ENCODE measurements around the gene GRIA1.

Gene GRIA1

DNA sequence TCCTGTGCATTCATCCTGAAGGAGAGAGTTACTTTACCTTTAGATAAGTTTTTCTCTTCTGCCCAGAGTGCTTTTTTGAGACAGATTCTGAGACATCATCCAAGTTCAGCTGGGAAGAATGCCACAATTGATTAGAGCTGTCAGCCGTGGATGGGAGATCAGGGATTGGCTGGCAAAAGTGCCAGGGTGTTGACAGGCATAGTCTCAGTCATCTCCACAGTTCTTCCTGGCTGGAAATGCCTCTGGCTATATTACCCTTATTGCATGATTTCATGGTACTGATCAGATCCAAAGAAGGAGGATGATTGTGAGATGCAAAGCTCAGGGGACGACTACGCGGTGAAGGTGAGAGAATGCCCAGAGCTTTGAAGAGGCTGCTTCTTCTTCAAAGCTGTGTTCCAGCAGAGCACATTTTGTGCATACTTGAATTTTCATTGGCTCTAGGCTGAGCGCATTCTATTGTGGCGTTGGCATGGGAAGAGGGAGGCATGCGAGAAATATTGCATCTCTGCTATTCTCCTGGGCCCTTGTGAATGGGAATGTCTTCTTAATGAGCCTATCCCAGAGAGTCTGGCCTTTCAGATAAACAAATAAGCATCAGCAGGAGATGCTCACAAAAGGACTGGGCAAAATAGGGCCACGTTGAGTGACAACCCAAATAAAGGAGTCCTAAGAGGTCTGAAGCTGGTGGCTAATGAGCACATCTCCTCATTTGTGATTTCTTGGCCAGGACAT lies 82.1 kb downstream of the GRIA1 start:
- H3K27me3 ChIP-seq (ENCODE audit: insufficient read depth, low read length, poor library complexity, severe bottlenecking): no peaks in the 10 kb centered on the region
- no peak overlapping the region for H3K9ac ChIP-seq (ENCODE audit: low read depth, low read length, poor library complexity, severe bottlenecking)
- H4K20me1 ChIP-seq (ENCODE audit: insufficient read depth, low read length, poor library complexity, severe bottlenecking): no peaks in the 10 kb centered on the region
- no peaks in the 10 kb centered on the region for H3F3A ChIP-seq (ENCODE audit: low read depth)
- TF ChIP-seq, protein P1, sequence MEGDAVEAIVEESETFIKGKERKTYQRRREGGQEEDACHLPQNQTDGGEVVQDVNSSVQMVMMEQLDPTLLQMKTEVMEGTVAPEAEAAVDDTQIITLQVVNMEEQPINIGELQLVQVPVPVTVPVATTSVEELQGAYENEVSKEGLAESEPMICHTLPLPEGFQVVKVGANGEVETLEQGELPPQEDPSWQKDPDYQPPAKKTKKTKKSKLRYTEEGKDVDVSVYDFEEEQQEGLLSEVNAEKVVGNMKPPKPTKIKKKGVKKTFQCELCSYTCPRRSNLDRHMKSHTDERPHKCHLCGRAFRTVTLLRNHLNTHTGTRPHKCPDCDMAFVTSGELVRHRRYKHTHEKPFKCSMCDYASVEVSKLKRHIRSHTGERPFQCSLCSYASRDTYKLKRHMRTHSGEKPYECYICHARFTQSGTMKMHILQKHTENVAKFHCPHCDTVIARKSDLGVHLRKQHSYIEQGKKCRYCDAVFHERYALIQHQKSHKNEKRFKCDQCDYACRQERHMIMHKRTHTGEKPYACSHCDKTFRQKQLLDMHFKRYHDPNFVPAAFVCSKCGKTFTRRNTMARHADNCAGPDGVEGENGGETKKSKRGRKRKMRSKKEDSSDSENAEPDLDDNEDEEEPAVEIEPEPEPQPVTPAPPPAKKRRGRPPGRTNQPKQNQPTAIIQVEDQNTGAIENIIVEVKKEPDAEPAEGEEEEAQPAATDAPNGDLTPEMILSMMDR (conservative IDR thresholded peaks at IDR 0.05; ENCODE audit: low read length): no peak
- TF ChIP-seq EZH2phosphoT487 (IDR thresholded peaks at IDR 0.05; ENCODE audit: borderline replicate concordance): no peak
- no peaks in the 10 kb centered on the region for H3K36me3 ChIP-seq (ENCODE audit: insufficient read depth, low read length)
- H3K4me3 ChIP-seq (ENCODE audit: low read length, poor library complexity, severe bottlenecking): no peak overlapping the region
- H3K9me2 ChIP-seq (replicated peaks; ENCODE audit: low read depth, low read length): no peaks in the 10 kb centered on the region
- H3K9me3 ChIP-seq (ENCODE audit: insufficient read depth, low read depth, low read length): no peaks in the 10 kb centered on the region
- H3K79me2 ChIP-seq (ENCODE audit: insufficient read depth, low read length): no peaks in the 10 kb centered on the region
- H2AFZ ChIP-seq (ENCODE audit: low read length): no peak overlapping the region
- H3K4me1 ChIP-seq (ENCODE audit: insufficient read depth, low read length, poor library complexity, severe bottlenecking): no peaks in the 10 kb centered on the region
- H3K4me2 ChIP-seq (ENCODE audit: low read depth, low read length, poor library complexity, severe bottlenecking): no peak overlapping the region

DNA sequence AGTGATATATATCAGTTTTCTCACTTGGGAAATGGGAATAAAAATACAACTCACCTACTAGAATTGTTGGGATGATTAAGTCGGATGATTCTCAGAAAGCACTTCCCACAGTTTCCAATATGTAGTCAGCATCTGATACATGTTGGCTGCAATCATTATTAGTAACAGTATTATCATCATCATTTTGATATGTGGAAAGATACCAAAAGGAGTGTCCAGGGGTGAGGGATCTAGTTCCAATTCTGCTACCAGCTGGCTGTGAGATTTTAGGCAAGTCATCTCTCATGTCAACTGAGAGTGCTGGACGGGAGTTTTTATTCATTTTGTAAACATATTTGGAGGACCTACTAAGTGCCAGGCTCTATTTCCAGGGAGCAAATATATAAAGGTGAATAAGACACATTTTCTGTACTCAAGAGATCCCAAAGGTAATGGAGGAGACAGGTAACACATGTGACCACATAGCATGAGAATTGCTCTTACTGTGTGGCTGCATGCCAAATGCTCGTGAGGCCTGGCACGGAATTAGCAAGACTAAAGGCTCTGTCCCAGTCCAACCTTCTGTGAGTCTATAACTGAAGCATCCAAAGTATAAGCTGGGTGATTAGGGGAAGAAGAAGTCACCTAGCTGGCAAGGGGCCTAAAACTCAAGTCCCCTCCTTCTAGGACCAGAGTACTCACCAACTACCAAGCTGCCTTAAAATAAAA lies 83.0 kb downstream of the GRIA1 start:
- TF ChIP-seq, protein P1 (conservative IDR thresholded peaks at IDR 0.05; ENCODE audit: low read length): no peak
- TF ChIP-seq EZH2phosphoT487 (IDR thresholded peaks at IDR 0.05; ENCODE audit: borderline replicate concordance): no peak
- no peaks in the 10 kb centered on the region for H4K20me1 ChIP-seq (ENCODE audit: insufficient read depth, low read length, poor library complexity, severe bottlenecking)
- H3K27me3 ChIP-seq (ENCODE audit: insufficient read depth, low read length, poor library complexity, severe bottlenecking): no peaks in the 10 kb centered on the region
- H3K9me3 ChIP-seq (ENCODE audit: insufficient read depth, low read depth, low read length): no peaks in the 10 kb centered on the region
- H3K9me2 ChIP-seq (replicated peaks; ENCODE audit: low read depth, low read length): no peaks in the 10 kb centered on the region
- no peak overlapping the region for H2AFZ ChIP-seq (ENCODE audit: low read length)
- no peak overlapping the region for H3K9ac ChIP-seq (ENCODE audit: low read depth, low read length, poor library complexity, severe bottlenecking)
- no peaks in the 10 kb centered on the region for H3K4me1 ChIP-seq (ENCODE audit: insufficient read depth, low read length, poor library complexity, severe bottlenecking)
- no peaks in the 10 kb centered on the region for H3K36me3 ChIP-seq (ENCODE audit: insufficient read depth, low read length)
- no peak overlapping the region for H3K4me3 ChIP-seq (ENCODE audit: low read length, poor library complexity, severe bottlenecking)
- H3F3A ChIP-seq (ENCODE audit: low read depth): no peaks in the 10 kb centered on the region
- H3K4me2 ChIP-seq (ENCODE audit: low read depth, low read length, poor library complexity, severe bottlenecking): no peak overlapping the region
- no peaks in the 10 kb centered on the region for H3K79me2 ChIP-seq (ENCODE audit: insufficient read depth, low read length)

GRCh38 chr5:153584126-153584959 lies 93.9 kb downstream of the GRIA1 start:
- no peak overlapping the region for H2AFZ ChIP-seq (ENCODE audit: low read length)
- H3K27me3 ChIP-seq (ENCODE audit: insufficient read depth, low read length, poor library complexity, severe bottlenecking): no peaks in the 10 kb centered on the region
- H3K4me1 ChIP-seq (ENCODE audit: insufficient read depth, low read length, poor library complexity, severe bottlenecking): no peaks in the 10 kb centered on the region
- H3K36me3 ChIP-seq (ENCODE audit: insufficient read depth, low read length): no peaks in the 10 kb centered on the region
- no peaks in the 10 kb centered on the region for H3K9me3 ChIP-seq (ENCODE audit: insufficient read depth, low read depth, low read length)
- H4K20me1 ChIP-seq (ENCODE audit: insufficient read depth, low read length, poor library complexity, severe bottlenecking): no peaks in the 10 kb centered on the region
- H3K9me2 ChIP-seq (replicated peaks; ENCODE audit: low read depth, low read length): no peaks in the 10 kb centered on the region
- no peak overlapping the region for H3K9ac ChIP-seq (ENCODE audit: low read depth, low read length, poor library complexity, severe bottlenecking)
- no peak overlapping the region for H3K4me3 ChIP-seq (ENCODE audit: low read length, poor library complexity, severe bottlenecking)
- no peak for TF ChIP-seq EZH2phosphoT487 (IDR thresholded peaks at IDR 0.05; ENCODE audit: borderline replicate concordance)
- TF ChIP-seq, protein P1 (conservative IDR thresholded peaks at IDR 0.05; ENCODE audit: low read length): no peak
- H3K4me2 ChIP-seq (ENCODE audit: low read depth, low read length, poor library complexity, severe bottlenecking): no peak overlapping the region
- H3K79me2 ChIP-seq (ENCODE audit: insufficient read depth, low read length): no peaks in the 10 kb centered on the region
- H3F3A ChIP-seq (ENCODE audit: low read depth): no peaks in the 10 kb centered on the region

Data from Loucy (cell line).